ENCODE data around the gene CUEDC1. TPM values are rescaled to one million over a fixed set of nuclear protein-coding genes. Genes with fewer than 3 reads are reported as not detected.

CUEDC1 gene
- total RNA-seq, 4 donors from 2014 or later, result 35.7 to 60.3 (median 45.6) TPM

- H3K27me3 ChIP-seq, result no peaks in the 10 kb centered on the region
- H3K4me3 ChIP-seq, result no peak overlapping the region
- ATAC-seq, result no peak
- no peak for TF ChIP-seq EP300 (IDR thresholded peaks at IDR 0.05)
- no peak for TF ChIP-seq CTCF (IDR thresholded peaks at IDR 0.05)
- TF ChIP-seq POLR2AphosphoS5 (IDR thresholded peaks at IDR 0.05), result no peak
- TF ChIP-seq POLR2A (IDR thresholded peaks at IDR 0.05), result no peak
- no peaks in the 10 kb centered on the region for H3K36me3 ChIP-seq
- peak overlapping the region in 3 of 4 donors; percentile 34 to 98 (median 92) for H3K27ac ChIP-seq
- H3K4me1 ChIP-seq, result peaks cover 8 to 89% (median 26%) of the 10 kb centered on the region in 3 donors
- WGBS, 2 donors (ENCODE audit: low coverage in 1 of 2), result 67 to 83% methylated on average over 6 of the region's 10 CpGs
- no peaks in the 10 kb centered on the region for H3K9me3 ChIP-seq
These were observed 98.2 kb downstream of the CUEDC1 start for GRCh38 chr17:57856792-57857620.

- H3K36me3 ChIP-seq, result no peaks in the 10 kb centered on the region
- WGBS, 2 donors (ENCODE audit: low coverage in 1 of 2), result 8 to 19% methylated on average over 4 to 6 of the region's 6 CpGs
- peak overlapping the region; percentile 85 to 98 (median 92) for H3K27ac ChIP-seq
- H3K27me3 ChIP-seq, result no peaks in the 10 kb centered on the region
- TF ChIP-seq POLR2A (IDR thresholded peaks at IDR 0.05) (no peak), CTCF (IDR thresholded peaks at IDR 0.05) (no peak), EP300 (IDR thresholded peaks at IDR 0.05) (no peak), POLR2AphosphoS5 (IDR thresholded peaks at IDR 0.05) (no peak)
- peak; percentile 40 for ATAC-seq
- H3K4me1 ChIP-seq, result peaks cover 15 to 89% (median 27%) of the 10 kb centered on the region in 3 donors
- no peak overlapping the region for H3K4me3 ChIP-seq
- no peaks in the 10 kb centered on the region for H3K9me3 ChIP-seq
These were observed 99.7 kb downstream of the CUEDC1 start for GRCh38 chr17:57855391-57856035.

- peaks cover 15 to 80% (median 31%) of the 10 kb centered on the region in 3 donors for H3K4me1 ChIP-seq
- TF ChIP-seq CTCF (IDR thresholded peaks at IDR 0.05) (peak in 1 of 4 experiments; percentile 2), POLR2A (IDR thresholded peaks at IDR 0.05) (no peak), EP300 (IDR thresholded peaks at IDR 0.05) (peak; percentile 83), POLR2AphosphoS5 (IDR thresholded peaks at IDR 0.05) (peak; percentile 93)
- no peaks in the 10 kb centered on the region for H3K9me3 ChIP-seq
- WGBS, 2 donors (ENCODE audit: low coverage in 1 of 2), result 53 to 70% methylated on average over 3 to 5 of the region's 8 CpGs
- H3K27me3 ChIP-seq, result no peaks in the 10 kb centered on the region
- ATAC-seq, result peak; percentile 33
- peaks cover 0 to under 1% of the 10 kb centered on the region in 2 donors for H3K36me3 ChIP-seq
- H3K4me3 ChIP-seq, result no peak overlapping the region
- peak overlapping the region; percentile 91 to 98 (median 92) for H3K27ac ChIP-seq
These were observed 101.5 kb downstream of the CUEDC1 start for GRCh38 chr17:57853695-57854094.

GRCh38 chr17:57852955-57853328 lies 102.3 kb downstream of the CUEDC1 start:
- Histone ChIP-seq H3K9me3 (no peaks in the 10 kb centered on the region), H3K4me1 (peaks cover 15 to 80% (median 32%) of the 10 kb centered on the region in 3 donors), H3K4me3 (no peak overlapping the region), H3K27ac (peak overlapping the region; percentile 91 to 98 (median 92)), H3K27me3 (no peaks in the 10 kb centered on the region), H3K36me3 (peaks cover 0 to 8% of the 10 kb centered on the region in 2 donors)
- TF ChIP-seq POLR2AphosphoS5 (IDR thresholded peaks at IDR 0.05), result no peak
- no peak for TF ChIP-seq EP300 (IDR thresholded peaks at IDR 0.05)
- no peak for TF ChIP-seq CTCF (IDR thresholded peaks at IDR 0.05)
- no peak for TF ChIP-seq POLR2A (IDR thresholded peaks at IDR 0.05)
- 37 to 55% methylated on average over 6 of the region's 6 CpGs for WGBS, 2 donors (ENCODE audit: low coverage in 1 of 2)
- no peak for ATAC-seq
